Measurements from ENCODE around the gene PARP4.
"Not testable (repeated sequence)": the region's sequence is repeated elsewhere in the genome, so short reads cannot be mapped to it uniquely, and the experiment has no call there.

PARP4 gene

GRCh38 chr13:24454056-24454455 lies 58.5 kb downstream of the PARP4 start:
- Histone ChIP-seq H3K27me3 (ENCODE audit: control insufficient read depth in 1 of 2, insufficient read depth in 2 of 2, low read length in 2 of 2) (no peaks in the 10 kb centered on the region), H3K27ac (ENCODE audit: low read depth, low read length) (no peak overlapping the region), H3K9me3 (ENCODE audit: control insufficient read depth in 1 of 2, low read length in 2 of 2) (no peaks in the 10 kb centered on the region), H3K4me1 (ENCODE audit: control insufficient read depth in 1 of 2, insufficient read depth in 2 of 2, low read length in 2 of 2) (no peaks in the 10 kb centered on the region), H3K9ac (ENCODE audit: low read depth in 1 of 2, low read length in 2 of 2) (no peak overlapping the region), H3K4me3 (ENCODE audit: low read depth in 1 of 2, low read length in 2 of 2) (no peak overlapping the region), H3K36me3 (ENCODE audit: control insufficient read depth in 1 of 2, insufficient read depth in 2 of 2, low read length in 2 of 2) (peaks cover 37 to 73% of the 10 kb centered on the region in 2 donors)

- no peaks in the 10 kb centered on the region for H3K4me1 ChIP-seq (ENCODE audit: control insufficient read depth in 1 of 2, insufficient read depth in 2 of 2, low read length in 2 of 2)
- no peak overlapping the region for H3K9ac ChIP-seq (ENCODE audit: low read depth in 1 of 2, low read length in 2 of 2)
- H3K36me3 ChIP-seq (ENCODE audit: control insufficient read depth in 1 of 2, insufficient read depth in 2 of 2, low read length in 2 of 2) = peaks cover 43 to 73% of the 10 kb centered on the region in 2 donors
- no peak overlapping the region for H3K27ac ChIP-seq (ENCODE audit: low read depth, low read length)
- H3K27me3 ChIP-seq (ENCODE audit: control insufficient read depth in 1 of 2, insufficient read depth in 2 of 2, low read length in 2 of 2) = no peaks in the 10 kb centered on the region
- no peak overlapping the region for H3K4me3 ChIP-seq (ENCODE audit: low read depth in 1 of 2, low read length in 2 of 2)
- H3K9me3 ChIP-seq (ENCODE audit: control insufficient read depth in 1 of 2, low read length in 2 of 2) = no peaks in the 10 kb centered on the region
Observed at GRCh38 chr13:24452044-24452443, 60.5 kb downstream of the PARP4 start.

DNA sequence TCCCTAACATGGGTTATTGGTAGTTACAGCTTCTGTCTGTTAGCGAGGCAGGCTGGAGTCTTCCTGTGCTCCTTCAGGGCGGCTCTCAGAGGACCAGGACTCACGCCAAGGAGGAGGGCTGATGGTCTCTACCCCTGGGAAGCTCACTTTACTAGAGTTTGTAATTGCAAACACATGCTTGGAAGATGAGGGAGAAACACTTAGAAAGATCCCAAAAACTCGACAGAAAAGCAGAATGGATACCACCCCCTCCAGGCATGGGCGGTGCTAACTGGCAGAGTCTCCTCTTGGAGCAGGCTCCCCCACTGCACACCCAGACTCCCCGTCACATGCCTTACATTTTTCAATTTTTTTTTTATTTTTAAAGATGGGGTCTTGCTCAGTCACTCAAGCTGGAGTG lies 62.0 kb downstream of the PARP4 start:
- Histone ChIP-seq H3K36me3 (ENCODE audit: control insufficient read depth in 1 of 2, insufficient read depth in 2 of 2, low read length in 2 of 2) (peaks cover 45 to 72% of the 10 kb centered on the region in 2 donors), H3K9ac (ENCODE audit: low read depth in 1 of 2, low read length in 2 of 2) (no peak overlapping the region), H3K9me3 (ENCODE audit: control insufficient read depth in 1 of 2, low read length in 2 of 2) (no peaks in the 10 kb centered on the region), H3K27ac (ENCODE audit: low read depth, low read length) (no peak overlapping the region), H3K4me3 (ENCODE audit: low read depth in 1 of 2, low read length in 2 of 2) (no peak overlapping the region), H3K27me3 (ENCODE audit: control insufficient read depth in 1 of 2, insufficient read depth in 2 of 2, low read length in 2 of 2) (no peaks in the 10 kb centered on the region), H3K4me1 (ENCODE audit: control insufficient read depth in 1 of 2, insufficient read depth in 2 of 2, low read length in 2 of 2) (no peaks in the 10 kb centered on the region)

- not testable (repeated sequence) for H3K4me3 ChIP-seq (ENCODE audit: low read depth in 1 of 2, low read length in 2 of 2)
- peaks cover 26 to 72% of the 10 kb centered on the region in 2 donors for H3K36me3 ChIP-seq (ENCODE audit: control insufficient read depth in 1 of 2, insufficient read depth in 2 of 2, low read length in 2 of 2)
Observed at GRCh38 chr13:24444851-24445250, 67.7 kb downstream of the PARP4 start.

GRCh38 chr13:24443366-24443765 lies 69.2 kb downstream of the PARP4 start:
- Histone ChIP-seq H3K36me3 (ENCODE audit: control insufficient read depth in 1 of 2, insufficient read depth in 2 of 2, low read length in 2 of 2) (peaks cover 24 to 79% of the 10 kb centered on the region in 2 donors), H3K27me3 (ENCODE audit: control insufficient read depth in 1 of 2, insufficient read depth in 2 of 2, low read length in 2 of 2) (no peaks in the 10 kb centered on the region), H3K9me3 (ENCODE audit: control insufficient read depth in 1 of 2, low read length in 2 of 2) (no peaks in the 10 kb centered on the region), H3K4me1 (ENCODE audit: control insufficient read depth in 1 of 2, insufficient read depth in 2 of 2, low read length in 2 of 2) (no peaks in the 10 kb centered on the region), H3K9ac (ENCODE audit: low read depth in 1 of 2, low read length in 2 of 2) (no peak overlapping the region), H3K27ac (ENCODE audit: low read depth, low read length) (no peak overlapping the region), H3K4me3 (ENCODE audit: low read depth in 1 of 2, low read length in 2 of 2) (no peak overlapping the region)

More at GRCh38 chr13:24444851-24445250, 67.7 kb downstream of the PARP4 start:
- not testable (repeated sequence) for H3K4me1 ChIP-seq (ENCODE audit: control insufficient read depth in 1 of 2, insufficient read depth in 2 of 2, low read length in 2 of 2); H3K27me3 ChIP-seq (ENCODE audit: control insufficient read depth in 1 of 2, insufficient read depth in 2 of 2, low read length in 2 of 2); H3K27ac ChIP-seq (ENCODE audit: low read depth, low read length); H3K9ac ChIP-seq (ENCODE audit: low read depth in 1 of 2, low read length in 2 of 2); H3K9me3 ChIP-seq (ENCODE audit: control insufficient read depth in 1 of 2, low read length in 2 of 2)

GRCh38 chr13:24426045-24426444 lies 86.5 kb downstream of the PARP4 start:
- not testable (repeated sequence) for H3K4me3 ChIP-seq (ENCODE audit: low read depth in 1 of 2, low read length in 2 of 2); H3K9ac ChIP-seq (ENCODE audit: low read depth in 1 of 2, low read length in 2 of 2); H3K27ac ChIP-seq (ENCODE audit: low read depth, low read length); H3K27me3 ChIP-seq (ENCODE audit: control insufficient read depth in 1 of 2, insufficient read depth in 2 of 2, low read length in 2 of 2); H3K4me1 ChIP-seq (ENCODE audit: control insufficient read depth in 1 of 2, insufficient read depth in 2 of 2, low read length in 2 of 2); H3K9me3 ChIP-seq (ENCODE audit: control insufficient read depth in 1 of 2, low read length in 2 of 2)
- peaks cover 6 to 63% of the 10 kb centered on the region in 2 donors for H3K36me3 ChIP-seq (ENCODE audit: control insufficient read depth in 1 of 2, insufficient read depth in 2 of 2, low read length in 2 of 2)

DNA sequence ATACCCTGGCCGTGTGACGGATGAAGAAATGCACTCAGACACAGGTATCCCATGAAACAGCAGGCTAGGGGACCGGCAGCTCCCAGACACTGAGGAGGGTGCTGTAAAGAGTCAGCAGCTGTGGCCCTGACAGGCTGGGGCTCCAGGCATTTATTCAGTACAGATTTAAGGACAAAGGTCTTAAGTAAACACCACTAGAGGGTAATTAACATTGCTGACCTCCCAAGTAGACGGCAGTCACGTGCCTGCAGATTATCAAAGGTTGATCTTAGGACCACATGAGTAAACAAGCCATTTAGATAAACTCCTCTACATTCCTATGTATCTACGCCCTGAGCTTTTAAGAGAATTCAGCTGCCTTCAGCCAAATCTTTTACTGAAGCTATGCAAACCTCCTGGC lies 92.9 kb downstream of the PARP4 start:
- H3K36me3 ChIP-seq (ENCODE audit: control insufficient read depth in 1 of 2, insufficient read depth in 2 of 2, low read length in 2 of 2) = peaks cover 13 to 39% of the 10 kb centered on the region in 2 donors
- H3K27ac ChIP-seq (ENCODE audit: low read depth, low read length); H3K4me3 ChIP-seq (ENCODE audit: low read depth in 1 of 2, low read length in 2 of 2); H3K27me3 ChIP-seq (ENCODE audit: control insufficient read depth in 1 of 2, insufficient read depth in 2 of 2, low read length in 2 of 2); H3K9ac ChIP-seq (ENCODE audit: low read depth in 1 of 2, low read length in 2 of 2); H3K4me1 ChIP-seq (ENCODE audit: control insufficient read depth in 1 of 2, insufficient read depth in 2 of 2, low read length in 2 of 2): not testable (repeated sequence)
- H3K9me3 ChIP-seq (ENCODE audit: control insufficient read depth in 1 of 2, low read length in 2 of 2) = peaks cover 0 to 15% of the 10 kb centered on the region in 2 donors

DNA sequence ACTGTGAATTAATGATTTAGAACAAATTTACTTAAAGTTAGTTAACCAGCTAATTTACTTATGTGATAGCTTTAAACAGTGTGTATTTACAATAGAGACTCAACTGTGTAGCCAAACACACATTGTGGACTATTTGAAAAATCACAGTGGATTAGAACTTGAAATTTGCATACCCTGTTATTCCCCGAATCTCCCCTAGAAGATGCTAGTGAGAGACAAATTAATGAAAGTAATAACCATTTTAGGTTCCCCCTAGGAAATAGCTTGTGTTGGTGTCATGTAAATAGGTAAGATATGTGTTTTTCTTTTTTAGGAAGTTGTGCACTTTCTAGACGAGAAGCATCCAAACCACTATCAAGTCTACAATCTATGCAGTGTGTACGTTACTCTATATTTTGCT lies 104.7 kb downstream of the PARP4 start:
- Histone ChIP-seq H3K9me3 (ENCODE audit: control insufficient read depth in 1 of 2, low read length in 2 of 2) (no peaks in the 10 kb centered on the region), H3K4me3 (ENCODE audit: low read depth in 1 of 2, low read length in 2 of 2) (no peak overlapping the region), H3K27ac (ENCODE audit: low read depth, low read length) (no peak overlapping the region), H3K27me3 (ENCODE audit: control insufficient read depth in 1 of 2, insufficient read depth in 2 of 2, low read length in 2 of 2) (no peaks in the 10 kb centered on the region), H3K4me1 (ENCODE audit: control insufficient read depth in 1 of 2, insufficient read depth in 2 of 2, low read length in 2 of 2) (no peaks in the 10 kb centered on the region), H3K36me3 (ENCODE audit: control insufficient read depth in 1 of 2, insufficient read depth in 2 of 2, low read length in 2 of 2) (no peaks in the 10 kb centered on the region), H3K9ac (ENCODE audit: low read depth in 1 of 2, low read length in 2 of 2) (no peak overlapping the region)

- Histone ChIP-seq H3K4me1 (ENCODE audit: control insufficient read depth in 1 of 2, insufficient read depth in 2 of 2, low read length in 2 of 2) (no peaks in the 10 kb centered on the region), H3K36me3 (ENCODE audit: control insufficient read depth in 1 of 2, insufficient read depth in 2 of 2, low read length in 2 of 2) (no peaks in the 10 kb centered on the region), H3K9ac (ENCODE audit: low read depth in 1 of 2, low read length in 2 of 2) (no peak overlapping the region), H3K27ac (ENCODE audit: low read depth, low read length) (no peak overlapping the region), H3K27me3 (ENCODE audit: control insufficient read depth in 1 of 2, insufficient read depth in 2 of 2, low read length in 2 of 2) (no peaks in the 10 kb centered on the region), H3K4me3 (ENCODE audit: low read depth in 1 of 2, low read length in 2 of 2) (no peak overlapping the region), H3K9me3 (ENCODE audit: control insufficient read depth in 1 of 2, low read length in 2 of 2) (no peaks in the 10 kb centered on the region)
Observed at GRCh38 chr13:24406524-24406923, 106.1 kb downstream of the PARP4 start.

DNA sequence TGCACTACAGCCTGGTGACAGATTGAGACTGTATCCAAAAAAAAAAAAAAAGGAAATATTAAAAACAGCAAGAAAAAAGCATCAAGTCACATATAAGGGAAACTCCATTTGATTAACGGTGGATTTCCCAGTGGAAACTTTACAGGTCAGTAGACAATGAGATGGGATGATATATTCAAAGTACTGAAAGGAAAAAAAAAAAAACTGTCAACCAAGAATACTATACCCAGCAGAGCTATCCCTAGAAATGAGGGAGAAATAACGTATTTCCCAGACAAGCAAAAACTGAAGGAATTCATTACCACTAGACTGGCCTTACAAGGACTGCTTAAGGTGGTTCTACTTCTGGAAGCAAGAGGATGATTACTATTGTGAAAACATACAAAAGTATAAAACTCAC lies 115.8 kb downstream of the PARP4 start:
- Histone ChIP-seq H3K27me3 (ENCODE audit: control insufficient read depth in 1 of 2, insufficient read depth in 2 of 2, low read length in 2 of 2) (no peaks in the 10 kb centered on the region), H3K9ac (ENCODE audit: low read depth in 1 of 2, low read length in 2 of 2) (no peak overlapping the region), H3K36me3 (ENCODE audit: control insufficient read depth in 1 of 2, insufficient read depth in 2 of 2, low read length in 2 of 2) (no peaks in the 10 kb centered on the region), H3K27ac (ENCODE audit: low read depth, low read length) (no peak overlapping the region), H3K4me1 (ENCODE audit: control insufficient read depth in 1 of 2, insufficient read depth in 2 of 2, low read length in 2 of 2) (no peaks in the 10 kb centered on the region), H3K4me3 (ENCODE audit: low read depth in 1 of 2, low read length in 2 of 2) (no peak overlapping the region), H3K9me3 (ENCODE audit: control insufficient read depth in 1 of 2, low read length in 2 of 2) (peaks cover 0 to 2% of the 10 kb centered on the region in 2 donors)

GRCh38 chr13:24392972-24393371 lies 119.6 kb downstream of the PARP4 start:
- Histone ChIP-seq H3K9ac (ENCODE audit: low read depth in 1 of 2, low read length in 2 of 2) (no peak overlapping the region), H3K4me3 (ENCODE audit: low read depth in 1 of 2, low read length in 2 of 2) (no peak overlapping the region), H3K36me3 (ENCODE audit: control insufficient read depth in 1 of 2, insufficient read depth in 2 of 2, low read length in 2 of 2) (no peaks in the 10 kb centered on the region), H3K27me3 (ENCODE audit: control insufficient read depth in 1 of 2, insufficient read depth in 2 of 2, low read length in 2 of 2) (no peaks in the 10 kb centered on the region), H3K9me3 (ENCODE audit: control insufficient read depth in 1 of 2, low read length in 2 of 2) (peaks cover 0 to 2% of the 10 kb centered on the region in 2 donors), H3K4me1 (ENCODE audit: control insufficient read depth in 1 of 2, insufficient read depth in 2 of 2, low read length in 2 of 2) (no peaks in the 10 kb centered on the region), H3K27ac (ENCODE audit: low read depth, low read length) (no peak overlapping the region)
